22Rv1 (cell line): ENCODE measurements around the gene EHD4.

Experiments used
- ZFX ChIP-seq: fragments of 450-650 bp; IDR thresholded peaks from 2 replicates; pipeline ENCODE4 v1.6.1; 2017; ENCODE audit warnings: antibody characterized with exemption, borderline replicate concordance
- TF ChIP-seq, protein P1 (sequence below): fragments of 450-650 bp; IDR thresholded peaks from 2 replicates; pipeline ENCODE4 v1.5.1; 2017; ENCODE audit warnings: mild to moderate bottlenecking

DNA sequence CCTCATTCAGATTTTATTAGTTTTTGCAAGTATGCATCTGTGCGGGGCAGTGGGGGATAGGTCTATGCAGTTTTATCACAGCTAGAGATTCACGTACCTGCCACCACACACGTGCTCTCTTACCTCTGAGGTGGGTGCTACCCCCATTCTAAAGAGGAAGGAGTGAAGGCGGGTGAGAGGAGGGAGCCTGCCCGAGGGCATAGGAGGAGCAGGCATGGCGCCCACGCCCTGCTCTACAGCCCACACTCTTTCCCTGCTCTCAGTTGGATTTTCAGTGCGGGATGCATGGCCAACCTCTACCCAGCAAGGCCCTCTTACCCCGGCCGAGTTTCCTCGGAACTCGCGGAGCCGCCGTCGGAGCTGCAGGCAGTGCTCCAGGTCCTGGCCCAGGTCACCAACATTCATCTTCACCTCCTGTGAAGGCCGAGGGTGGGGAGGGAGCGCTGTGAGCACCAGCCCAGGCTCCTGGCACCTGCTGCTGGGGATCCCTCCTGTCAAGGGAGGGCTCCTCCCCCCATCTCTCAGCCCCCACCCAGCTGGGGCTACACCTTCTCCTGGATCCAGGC lies 106.8 kb downstream of the EHD4 start:
- TF ChIP-seq, protein P1, sequence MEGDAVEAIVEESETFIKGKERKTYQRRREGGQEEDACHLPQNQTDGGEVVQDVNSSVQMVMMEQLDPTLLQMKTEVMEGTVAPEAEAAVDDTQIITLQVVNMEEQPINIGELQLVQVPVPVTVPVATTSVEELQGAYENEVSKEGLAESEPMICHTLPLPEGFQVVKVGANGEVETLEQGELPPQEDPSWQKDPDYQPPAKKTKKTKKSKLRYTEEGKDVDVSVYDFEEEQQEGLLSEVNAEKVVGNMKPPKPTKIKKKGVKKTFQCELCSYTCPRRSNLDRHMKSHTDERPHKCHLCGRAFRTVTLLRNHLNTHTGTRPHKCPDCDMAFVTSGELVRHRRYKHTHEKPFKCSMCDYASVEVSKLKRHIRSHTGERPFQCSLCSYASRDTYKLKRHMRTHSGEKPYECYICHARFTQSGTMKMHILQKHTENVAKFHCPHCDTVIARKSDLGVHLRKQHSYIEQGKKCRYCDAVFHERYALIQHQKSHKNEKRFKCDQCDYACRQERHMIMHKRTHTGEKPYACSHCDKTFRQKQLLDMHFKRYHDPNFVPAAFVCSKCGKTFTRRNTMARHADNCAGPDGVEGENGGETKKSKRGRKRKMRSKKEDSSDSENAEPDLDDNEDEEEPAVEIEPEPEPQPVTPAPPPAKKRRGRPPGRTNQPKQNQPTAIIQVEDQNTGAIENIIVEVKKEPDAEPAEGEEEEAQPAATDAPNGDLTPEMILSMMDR, result no peak
- TF ChIP-seq ZFX, result no peak
